HG03575 (cell line): ENCODE data around the gene PCYT2.

Source experiments
- ATAC-seq: cut with Tn5 transposase; IDR thresholded peaks from one replicate; pipeline ENCODE4 v1.9.1; 2021; ENCODE audit not compliant: unreplicated experiment, insufficient number of reproducible peaks, low FRiP score; ENCODE audit errors: extremely low read depth

Gene PCYT2

GRCh38 chr17:81904600-81905423 lies 6.4 kb downstream of the PCYT2 start:
- ATAC-seq = no peak

GRCh38 chr17:81903896-81904599 lies 7.2 kb downstream of the PCYT2 start:
- ATAC-seq = no peak

GRCh38 chr17:81903415-81903831 lies 7.8 kb downstream of the PCYT2 start:
- no peak for ATAC-seq

GRCh38 chr17:81902653-81903414 lies 8.4 kb downstream of the PCYT2 start:
- no peak for ATAC-seq

- ATAC-seq = no peak
Measured at GRCh38 chr17:81902023-81902652, 9.1 kb downstream of the PCYT2 start, which contains the start of gene NPB. NPB (plus strand) TSS chr17:81902238; CDS start chr17:81902278, 40 bp downstream.

- no peak for ATAC-seq
Measured at GRCh38 chr17:81901167-81902022, 9.8 kb downstream of the PCYT2 start.

- no peak for ATAC-seq
Measured at GRCh38 chr17:81900181-81900820, 10.9 kb downstream of the PCYT2 start.

GRCh38 chr17:81899514-81900166 lies 11.6 kb downstream of the PCYT2 start:
- ATAC-seq = no peak

- ATAC-seq = no peak
Measured at GRCh38 chr17:81898885-81899284, 12.3 kb downstream of the PCYT2 start.

GRCh38 chr17:81898029-81898866 lies 13.0 kb downstream of the PCYT2 start:
- no peak for ATAC-seq

- no peak for ATAC-seq
Measured at GRCh38 chr17:81895400-81895799, 15.8 kb downstream of the PCYT2 start.

GRCh38 chr17:81891303-81891552 lies 20.0 kb downstream of the PCYT2 start:
- ATAC-seq = no peak

GRCh38 chr17:81890447-81891302 lies 20.5 kb downstream of the PCYT2 start:
- ATAC-seq = no peak

- ATAC-seq = no peak
Measured at GRCh38 chr17:81889602-81890001, 21.6 kb downstream of the PCYT2 start.

GRCh38 chr17:81888988-81889595 lies 22.1 kb downstream of the PCYT2 start:
- no peak for ATAC-seq
